ENCODE data around the gene ASB1.

The ASB1 gene, protein sequence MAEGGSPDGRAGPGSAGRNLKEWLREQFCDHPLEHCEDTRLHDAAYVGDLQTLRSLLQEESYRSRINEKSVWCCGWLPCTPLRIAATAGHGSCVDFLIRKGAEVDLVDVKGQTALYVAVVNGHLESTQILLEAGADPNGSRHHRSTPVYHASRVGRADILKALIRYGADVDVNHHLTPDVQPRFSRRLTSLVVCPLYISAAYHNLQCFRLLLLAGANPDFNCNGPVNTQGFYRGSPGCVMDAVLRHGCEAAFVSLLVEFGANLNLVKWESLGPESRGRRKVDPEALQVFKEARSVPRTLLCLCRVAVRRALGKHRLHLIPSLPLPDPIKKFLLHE

DNA sequence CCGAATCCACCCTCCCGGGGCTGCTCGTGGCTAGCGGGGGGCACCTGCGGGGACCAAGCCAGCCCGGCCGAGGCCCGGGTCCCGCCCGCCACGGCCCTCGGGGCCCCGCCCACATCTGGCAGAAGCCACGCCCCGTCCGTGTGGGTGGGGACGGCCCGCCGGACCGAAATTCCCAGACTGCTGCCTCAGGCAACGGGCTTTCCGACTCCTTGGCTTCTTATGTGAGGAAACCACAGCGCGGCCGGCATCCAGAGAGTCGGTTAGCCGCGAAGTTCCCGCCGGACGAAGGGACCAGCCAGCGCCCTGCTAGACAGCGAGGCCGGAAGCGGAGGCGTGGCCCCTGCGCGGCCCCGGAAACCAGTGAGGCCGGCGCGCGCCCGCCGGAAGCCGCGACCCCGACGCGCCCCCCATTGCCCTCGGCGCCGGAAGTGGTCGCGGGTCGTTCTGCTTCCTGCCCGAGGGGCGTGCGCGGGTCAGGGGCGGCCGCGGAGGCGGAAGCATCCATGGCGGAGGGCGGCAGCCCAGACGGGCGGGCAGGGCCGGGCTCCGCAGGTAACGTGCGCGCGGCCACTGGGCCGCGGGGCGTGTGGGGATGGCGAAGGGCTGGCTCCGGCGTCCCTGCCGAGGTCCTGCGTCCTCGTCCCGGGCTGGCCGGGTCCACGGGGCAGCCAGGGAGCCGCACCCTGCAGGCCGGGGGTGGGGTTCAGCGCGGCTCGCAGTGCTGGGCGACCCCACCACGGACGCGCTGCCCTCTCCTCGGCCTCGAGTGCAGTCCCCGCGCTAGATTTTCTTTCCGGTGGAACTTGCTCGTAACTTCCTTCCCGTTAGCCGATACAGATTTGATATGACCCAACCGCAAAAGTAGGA, at the start of gene ASB1:
ASB1 (plus strand) TSS at position 360 of the 867 bp plus-strand sequence; CDS start at position 504, 144 bp downstream.
- DNase-seq, result peak; percentile 68

DNA sequence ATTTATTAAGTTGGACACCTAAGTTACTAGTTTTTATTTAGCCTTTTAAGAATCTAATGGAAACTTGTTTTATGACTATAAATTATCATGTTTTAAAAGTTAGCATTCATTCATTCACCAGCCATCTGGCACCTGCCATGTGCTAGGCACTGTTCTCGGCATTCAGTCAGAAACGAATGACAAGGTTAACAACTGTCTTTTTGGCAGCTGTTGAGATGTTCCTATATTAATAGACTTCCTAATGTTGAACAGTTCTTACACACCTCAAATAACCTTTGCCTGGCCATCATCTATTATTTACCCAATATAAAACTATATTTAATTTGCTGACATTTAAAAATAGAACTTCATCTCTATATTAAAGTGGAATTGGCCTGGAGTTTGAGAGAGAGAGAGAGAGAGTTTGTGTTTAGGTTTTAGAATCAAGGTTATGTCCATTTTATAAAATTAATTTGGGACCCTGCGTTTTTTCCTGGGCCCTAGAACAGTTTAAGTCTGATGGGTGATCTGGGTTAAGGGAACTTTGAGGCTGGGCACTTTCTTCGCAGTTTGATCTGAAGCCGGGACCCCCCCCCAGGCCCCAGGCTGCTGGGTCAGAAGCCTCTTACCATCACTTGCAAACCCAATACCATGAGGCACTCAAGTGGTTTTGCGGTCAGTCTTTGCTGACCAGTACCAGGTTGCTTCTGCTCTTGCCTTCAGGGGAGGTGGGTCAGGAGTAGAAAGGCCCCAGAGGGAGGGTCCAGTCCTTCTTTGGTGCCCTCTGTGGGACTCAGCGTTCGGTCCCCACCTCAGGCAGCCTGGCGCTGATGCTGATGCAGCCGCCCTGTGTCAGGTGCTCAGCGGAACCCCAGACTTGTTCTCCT, 48.3 kb upstream of the ASB1 start:
- no peak for DNase-seq

DNA sequence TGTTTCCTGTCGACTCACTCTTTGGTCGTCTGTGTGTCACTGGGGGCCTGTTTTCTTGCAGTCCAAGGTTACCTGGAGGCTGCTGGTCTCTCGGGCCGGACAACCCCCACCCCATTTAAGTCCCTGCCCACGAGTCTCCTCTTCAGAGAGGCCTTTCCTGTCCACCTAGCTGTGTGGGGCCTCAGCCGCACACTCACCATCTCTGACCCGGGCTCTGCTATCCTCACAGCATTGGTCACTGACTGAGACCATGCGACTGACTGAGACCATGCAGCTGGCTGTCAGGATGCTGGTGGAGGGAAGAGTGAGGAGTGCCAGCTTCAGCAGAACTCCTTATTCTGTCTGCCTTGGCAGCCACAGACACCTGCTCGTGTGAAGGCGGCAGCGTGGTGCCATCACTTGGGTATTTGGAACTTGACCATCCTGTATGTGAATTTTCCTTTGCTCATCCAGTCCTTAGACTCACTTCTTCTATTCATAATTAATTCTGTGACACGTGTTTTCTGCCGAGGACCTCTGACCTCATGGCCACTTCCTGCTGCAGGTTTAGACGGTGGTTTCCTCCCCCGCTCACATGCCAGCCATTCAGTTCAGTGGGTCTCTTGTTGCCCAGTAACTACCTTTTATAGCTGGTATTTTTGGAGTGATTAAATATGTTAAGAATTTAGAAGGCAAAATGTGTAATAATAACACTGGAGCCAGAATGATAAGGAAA, 47.5 kb upstream of the ASB1 start:
- DNase-seq, result no peak

DNA sequence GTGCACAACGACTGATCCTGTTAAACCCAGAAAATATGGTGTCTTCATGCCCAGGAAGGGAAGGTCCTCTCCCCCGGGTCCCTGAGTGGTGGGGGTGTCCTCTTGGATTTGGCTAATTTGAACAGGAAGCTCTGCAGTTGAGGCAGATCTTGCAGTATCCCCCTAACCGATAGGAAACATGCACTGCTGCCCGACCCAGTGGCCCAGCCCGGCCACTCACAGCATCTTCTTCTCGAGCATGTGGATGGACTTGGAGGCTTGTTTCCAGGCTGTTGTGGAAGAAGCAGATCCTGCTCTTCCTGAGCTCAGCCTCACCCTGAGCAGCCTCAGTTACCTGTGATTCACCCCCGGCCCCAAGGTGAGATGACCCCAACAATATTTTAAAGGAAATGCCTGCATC, 46.4 kb upstream of the ASB1 start:
- no peak for DNase-seq

DNA sequence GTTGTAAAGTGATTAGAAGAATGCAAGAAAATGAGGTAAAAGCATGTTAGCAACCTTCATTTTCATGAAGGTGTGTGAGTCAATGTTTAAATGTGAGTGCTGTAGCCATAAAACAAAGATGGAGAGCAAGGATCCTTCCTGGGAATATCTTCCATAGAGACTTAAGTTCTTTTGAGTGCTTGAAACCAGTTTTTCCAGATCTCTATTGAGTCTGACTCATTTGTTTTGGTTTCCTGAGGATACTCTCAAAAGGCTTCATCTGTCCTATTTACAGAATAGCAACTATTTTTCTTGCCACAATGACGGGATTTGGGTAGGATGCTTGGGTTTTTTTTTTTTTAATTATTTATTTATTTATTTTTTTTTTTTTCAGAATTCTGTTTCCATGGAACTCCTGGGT, 45.9 kb upstream of the ASB1 start:
- DNase-seq, result no peak

DNA sequence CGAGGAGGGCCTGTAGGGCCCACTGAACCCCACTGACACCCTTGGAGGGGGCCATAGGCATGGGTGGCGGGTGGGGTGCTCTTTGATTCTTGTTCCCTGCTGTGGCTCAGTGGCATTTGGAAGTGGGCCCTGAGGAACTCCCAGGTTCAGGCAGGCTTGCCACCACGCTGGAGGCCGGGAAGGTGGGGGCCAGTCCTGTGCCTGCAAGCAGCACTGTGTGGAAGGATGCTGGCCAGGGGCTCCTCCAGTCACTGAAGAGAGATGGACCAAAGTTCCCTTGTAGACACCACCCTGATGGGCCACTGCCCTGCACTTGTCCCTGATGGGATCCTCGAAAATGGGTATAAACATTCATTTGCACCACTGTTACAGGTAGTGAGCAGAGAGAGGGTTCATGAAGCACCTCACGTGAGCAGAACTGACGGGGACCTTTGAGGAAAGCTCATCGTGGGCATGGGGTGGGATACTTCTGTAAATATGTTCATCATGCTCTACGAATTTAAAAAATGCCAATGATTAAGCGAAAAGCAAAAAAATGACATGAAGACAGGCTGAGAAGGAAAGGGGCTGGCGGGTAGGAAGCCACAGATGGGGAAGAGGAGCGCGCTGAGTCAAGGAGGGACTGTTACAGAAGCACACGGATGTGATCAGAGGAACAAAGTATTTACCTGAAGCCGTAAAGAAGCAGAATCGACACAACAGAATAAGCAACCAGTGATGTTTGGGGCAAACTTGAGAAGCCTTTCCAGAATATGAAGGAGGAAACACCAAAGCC, 45.2 kb upstream of the ASB1 start:
- DNase-seq, result no peak

DNA sequence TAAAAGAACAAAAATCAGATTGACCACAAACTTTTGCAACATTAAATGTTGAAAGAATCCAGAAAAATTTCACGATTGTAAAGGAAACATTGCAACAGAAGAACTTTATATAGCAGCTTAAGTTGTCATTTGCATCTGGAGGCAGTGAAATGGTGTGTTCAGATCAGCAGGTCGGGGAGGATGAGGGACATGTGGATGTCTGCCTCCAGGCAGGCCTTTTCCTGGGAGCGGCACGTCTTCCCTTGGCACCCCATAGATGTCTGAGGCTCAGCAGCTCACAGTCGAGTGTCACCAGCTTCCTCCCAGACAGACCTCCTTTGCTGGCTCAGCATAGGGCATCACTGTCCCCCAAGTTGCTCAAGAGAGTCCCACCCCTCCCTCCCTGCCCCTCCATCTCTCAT, 44.3 kb upstream of the ASB1 start:
- no peak for DNase-seq

DNA sequence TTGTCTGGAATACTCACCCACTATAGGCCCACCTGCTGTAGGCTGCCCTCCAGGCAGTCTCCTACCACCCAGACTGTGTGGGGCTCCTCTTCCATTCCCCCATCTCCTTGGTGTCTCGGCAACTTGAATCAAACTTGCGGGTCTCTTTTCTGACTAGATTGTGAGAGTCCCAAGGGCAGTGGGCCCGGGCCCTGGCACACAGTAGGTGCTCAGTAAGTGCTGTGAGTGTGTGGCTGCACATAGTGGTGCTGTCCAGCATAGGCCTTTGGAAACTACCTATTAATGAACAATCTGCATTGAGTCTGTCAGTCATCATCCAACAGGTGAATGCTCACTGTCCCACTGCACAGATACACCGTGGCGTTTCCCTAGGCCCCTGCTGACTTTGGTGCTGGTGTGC, 43.6 kb upstream of the ASB1 start:
- DNase-seq, result no peak

DNA sequence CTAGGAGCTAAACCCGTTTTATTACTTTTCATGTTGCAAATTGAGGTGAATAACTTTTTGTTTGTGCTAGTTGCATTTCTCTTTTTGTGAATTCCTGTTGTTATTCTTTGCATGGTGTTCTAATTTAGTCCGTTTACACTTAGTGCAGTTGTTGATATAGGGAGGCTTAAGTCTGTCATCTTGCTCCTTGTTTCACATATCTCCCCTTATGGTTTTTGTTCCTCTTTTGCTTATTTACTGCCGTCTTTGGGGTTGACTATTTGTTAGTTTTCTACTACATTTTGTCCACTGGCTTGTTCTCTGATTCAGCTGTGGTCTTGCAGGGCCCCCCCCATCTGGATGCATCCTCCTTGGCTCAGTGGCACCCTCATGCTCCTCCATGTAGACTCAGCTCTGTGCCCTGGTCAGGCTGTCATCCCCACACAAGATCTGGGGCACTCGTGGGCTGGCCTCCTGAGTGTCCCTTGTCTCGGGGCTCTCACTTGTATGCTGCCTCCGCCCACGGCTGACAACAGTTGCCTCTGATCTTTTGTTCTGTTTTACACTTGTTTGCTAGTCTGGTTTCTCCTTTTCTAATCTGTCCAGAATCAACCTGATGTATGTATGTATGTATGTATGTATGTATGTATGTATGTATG, 42.9 kb upstream of the ASB1 start:
- no peak for DNase-seq

DNA sequence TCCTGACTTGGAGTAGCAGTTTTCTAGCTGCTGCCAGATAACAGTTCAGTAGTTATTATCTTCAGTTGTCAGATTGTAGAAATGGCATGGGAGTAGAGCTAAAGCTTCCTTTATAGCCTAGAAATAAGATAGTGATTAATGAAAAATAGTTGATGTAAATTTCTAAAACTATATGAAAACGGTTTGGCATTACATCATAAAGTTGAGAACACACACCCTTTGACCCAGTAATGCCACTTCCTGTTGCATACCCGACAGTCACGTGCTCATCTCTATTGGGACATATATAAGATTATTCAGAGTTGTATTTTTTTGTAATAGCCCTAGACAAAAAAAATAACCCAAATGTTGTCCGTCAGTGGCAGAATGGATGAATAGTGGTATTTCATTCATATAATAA, 39.4 kb upstream of the ASB1 start:
- DNase-seq, result no peak

DNA sequence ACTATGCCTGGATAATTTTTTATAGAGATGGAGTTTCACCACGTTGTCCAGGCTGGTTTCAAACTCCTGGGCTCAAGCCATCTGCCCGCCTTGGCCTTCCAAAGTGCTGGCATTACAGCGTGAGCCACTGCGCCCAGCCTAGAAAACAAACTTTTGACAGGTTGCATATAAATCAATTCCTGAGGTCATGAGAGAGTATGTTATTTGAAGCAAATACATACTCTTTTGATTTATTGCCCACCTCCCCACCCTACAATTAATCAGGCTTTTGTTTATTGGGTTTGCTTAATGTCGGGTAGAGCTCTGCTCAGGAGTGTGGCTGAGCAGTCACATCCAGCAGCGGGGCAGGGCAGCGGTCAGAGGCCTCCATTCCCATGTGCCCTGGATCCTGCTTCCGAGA, 37.9 kb upstream of the ASB1 start:
- DNase-seq, result no peak

DNA sequence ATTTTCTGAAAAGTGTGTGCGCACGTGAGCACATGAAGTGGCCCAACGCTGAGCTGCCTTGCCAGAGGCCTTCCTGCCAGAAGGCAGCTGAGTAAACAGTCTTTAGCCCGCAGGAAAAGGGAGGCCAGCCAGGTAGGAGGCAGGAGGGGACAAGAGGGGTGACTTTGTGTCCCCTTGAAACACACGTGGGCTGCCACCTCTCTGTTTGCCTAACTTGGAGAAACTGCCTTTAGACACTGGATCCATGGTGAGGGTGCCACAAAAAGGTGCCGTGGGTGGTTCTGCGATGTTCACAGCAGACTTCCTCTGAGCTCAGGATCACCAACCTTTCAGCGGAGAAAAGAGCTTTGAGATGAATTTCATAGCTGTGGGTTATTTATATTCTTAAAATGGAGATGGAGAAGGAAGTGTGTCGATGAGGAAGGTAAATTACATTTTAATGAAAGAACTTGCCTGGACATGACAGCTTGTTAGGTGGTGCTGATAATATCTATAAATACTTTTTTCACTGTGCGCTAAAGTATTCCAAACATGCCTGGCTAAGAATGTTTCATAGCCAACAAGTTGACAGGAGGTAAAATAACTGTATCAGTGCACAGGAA, 36.6 kb upstream of the ASB1 start:
- DNase-seq, result peak; percentile 84

DNA sequence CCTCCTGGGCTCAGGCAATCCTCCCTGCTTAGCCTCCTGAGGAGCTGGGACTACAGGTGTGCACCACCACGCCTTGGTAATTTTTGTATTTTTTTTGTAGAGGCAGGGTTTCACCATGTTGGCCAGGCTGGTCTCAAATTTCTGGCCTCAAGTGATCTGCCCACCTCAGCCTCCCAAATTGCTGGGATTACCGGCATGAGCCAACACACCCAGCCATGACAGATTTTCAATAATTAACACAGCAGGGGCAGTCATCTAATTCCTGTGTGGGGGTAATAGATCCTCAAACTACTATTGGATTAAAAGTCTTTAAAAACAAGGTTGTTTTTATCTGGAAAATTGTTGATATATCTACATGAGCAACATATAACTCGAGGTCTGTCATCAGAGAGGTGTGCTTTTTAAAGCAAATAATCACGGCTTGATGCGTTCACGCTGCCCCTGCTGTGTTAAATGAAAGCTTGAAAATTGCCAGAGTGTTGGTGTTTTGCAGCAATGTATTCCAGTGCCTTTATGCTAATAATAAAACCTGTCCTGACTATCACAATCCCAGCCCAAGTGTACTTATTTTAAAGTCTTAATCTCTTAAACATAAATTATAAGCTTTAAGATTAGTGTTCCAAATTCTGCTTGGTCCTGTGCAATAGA, 35.6 kb upstream of the ASB1 start:
- DNase-seq, result no peak

DNA sequence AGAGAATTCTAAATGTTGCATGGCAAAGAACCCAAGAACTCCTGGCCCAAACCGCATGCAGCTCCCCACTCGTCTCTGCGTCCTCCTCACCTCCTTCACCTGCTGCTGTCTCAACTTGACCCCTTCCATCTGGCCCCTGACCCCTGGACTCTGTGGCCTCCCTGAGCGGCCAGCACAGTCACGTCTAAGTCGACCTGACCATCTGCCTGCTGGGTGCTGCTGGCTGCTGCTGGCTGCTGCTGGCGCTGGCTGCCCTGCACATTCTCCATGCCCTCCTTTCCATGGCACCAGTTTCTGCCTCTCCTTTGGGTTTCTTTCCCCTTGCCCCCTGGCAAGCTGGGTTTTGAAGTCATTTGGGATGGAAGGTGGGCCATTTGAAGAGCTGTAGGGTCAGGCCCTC, 30.1 kb upstream of the ASB1 start:
- no peak for DNase-seq

DNA sequence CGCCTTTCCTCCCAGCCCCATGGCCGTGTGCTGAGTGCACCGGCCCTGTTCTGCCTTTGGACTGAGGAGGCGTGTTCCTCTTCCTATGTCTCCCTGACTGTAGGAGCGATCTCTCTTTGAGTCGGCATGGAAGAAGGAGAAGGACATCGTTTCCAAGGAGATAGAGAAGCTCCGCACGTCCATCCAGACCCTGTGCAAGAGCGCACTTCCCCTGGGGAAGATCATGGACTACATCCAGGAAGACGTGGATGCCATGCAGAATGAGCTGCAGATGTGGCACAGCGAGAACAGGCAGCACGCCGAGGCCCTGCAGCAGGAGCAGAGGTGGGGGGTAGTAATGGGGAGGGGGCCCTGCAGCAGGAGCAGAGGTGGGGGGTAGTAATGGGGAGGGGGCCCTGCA, 29.4 kb upstream of the ASB1 start:
- no peak for DNase-seq

DNA sequence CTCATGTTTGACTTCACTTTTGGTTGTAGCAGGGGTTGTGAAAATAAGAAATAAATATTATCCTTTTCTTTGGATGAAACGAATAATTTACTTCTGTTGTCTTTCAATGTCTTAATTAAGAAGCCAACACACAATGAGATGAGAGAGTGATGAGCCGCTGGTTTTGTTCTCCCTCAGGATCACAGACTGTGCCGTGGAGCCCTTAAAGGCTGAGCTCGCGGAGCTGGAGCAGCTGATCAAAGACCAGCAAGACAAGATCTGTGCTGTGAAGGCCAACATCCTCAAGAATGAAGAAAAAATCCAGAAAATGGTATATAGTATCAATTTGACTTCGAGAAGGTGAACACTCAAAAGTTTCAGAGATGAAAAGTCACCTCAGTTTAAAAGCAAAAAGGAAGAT, 28.1 kb upstream of the ASB1 start:
- no peak for DNase-seq

DNA sequence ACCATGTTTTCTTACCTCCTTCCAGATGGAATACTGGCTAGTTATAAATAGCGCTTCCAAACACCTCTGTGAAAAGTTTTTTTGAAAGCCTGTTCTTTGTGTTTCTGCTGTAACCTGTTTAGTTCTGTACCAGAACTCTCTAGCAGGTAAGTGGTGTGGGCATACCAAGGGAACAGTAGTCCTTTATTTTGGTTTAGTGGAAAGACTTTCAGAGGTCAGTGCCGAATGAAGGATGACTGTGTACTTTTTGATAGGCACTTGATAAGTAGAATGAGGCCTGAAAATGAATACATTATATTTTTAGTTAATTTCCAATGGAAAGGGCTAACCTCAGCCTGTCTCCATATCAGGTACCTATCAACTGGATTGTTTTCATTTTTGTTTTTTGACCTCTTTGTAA, 27.6 kb upstream of the ASB1 start:
- DNase-seq, result no peak

DNA sequence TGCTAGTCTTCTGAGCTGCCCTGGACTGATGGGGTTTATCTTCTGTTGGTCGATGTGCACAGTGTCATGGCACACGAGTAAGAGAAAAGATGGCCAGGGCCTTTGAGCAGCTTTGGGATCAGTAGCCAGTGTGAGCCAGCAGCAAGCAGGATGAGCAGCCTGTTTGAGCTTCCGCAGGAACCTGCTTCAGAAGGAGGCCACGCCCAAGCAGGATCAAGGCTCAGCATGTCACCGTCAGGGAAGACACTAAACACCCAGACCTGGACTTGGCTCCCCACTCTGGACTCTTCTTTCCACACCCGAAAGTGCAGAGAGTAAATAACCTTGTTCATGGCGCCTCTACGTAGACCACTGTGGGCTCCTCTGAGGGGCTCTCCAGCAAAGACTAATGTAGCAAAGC, 25.2 kb upstream of the ASB1 start:
- no peak for DNase-seq

DNA sequence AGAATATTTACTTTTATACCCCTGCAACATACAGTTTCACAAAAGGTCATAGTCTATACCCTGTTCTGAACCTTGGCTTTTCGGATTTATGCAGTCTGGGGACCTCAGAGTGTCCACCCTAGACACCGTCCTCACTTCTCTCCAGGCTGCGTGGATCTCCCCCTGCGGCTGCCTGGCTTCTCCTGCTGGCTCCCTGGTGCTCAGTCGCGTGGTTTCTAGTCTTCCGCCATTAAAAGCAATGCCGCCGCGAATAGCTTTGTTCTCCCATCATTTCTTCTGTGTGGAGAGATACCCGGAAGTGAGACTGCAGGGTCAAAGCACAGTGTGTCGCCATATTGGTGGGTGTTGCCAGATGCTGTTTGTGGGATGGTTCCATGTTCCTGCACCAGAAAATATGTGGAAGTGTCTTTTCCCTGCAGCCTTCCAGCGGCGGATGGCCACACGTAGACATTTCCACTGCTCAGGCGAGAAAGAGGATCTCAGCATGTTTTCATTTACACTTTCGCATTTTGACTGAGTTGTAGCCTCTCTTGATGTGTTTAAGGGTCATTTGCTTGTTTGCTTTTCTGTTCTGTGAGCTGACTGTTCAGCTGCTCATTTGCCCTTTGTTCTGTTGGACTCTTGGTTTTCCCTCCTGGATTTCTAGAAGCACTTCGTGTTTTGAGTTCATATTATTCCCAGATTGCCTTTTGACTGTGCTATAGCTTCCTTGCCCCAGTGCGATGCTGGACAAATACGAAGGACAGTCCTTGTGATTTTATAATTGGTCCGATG, 22.9 kb upstream of the ASB1 start:
- no peak for DNase-seq
